Measurements from ENCODE around the gene PXT1.
"Not testable (repeated sequence)": the region's sequence is repeated elsewhere in the genome, so short reads cannot be mapped to it uniquely, and the experiment has no call there.

PXT1 gene

DNA sequence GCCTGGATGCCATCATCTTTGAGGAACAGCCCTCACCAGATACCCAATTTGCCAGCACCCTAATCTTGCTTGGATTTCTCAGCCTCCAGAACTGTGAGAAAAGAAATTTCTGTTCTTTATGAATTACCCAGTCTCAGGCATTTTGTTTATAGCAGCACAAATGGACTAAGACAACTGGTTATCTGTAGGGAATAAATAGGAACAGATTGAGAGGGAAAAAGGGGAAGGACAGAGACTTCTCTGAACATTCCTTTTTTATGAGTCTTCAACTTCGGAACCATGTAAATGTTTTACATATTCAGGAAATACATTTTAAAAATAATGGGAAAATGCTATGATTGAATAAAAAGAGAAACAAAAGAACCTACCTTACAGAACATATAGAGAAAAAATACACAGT, 21.0 kb upstream of the PXT1 start:
- DNase-seq (ENCODE audit: low read depth): peak; percentile 69
- TF ChIP-seq, protein P1, sequence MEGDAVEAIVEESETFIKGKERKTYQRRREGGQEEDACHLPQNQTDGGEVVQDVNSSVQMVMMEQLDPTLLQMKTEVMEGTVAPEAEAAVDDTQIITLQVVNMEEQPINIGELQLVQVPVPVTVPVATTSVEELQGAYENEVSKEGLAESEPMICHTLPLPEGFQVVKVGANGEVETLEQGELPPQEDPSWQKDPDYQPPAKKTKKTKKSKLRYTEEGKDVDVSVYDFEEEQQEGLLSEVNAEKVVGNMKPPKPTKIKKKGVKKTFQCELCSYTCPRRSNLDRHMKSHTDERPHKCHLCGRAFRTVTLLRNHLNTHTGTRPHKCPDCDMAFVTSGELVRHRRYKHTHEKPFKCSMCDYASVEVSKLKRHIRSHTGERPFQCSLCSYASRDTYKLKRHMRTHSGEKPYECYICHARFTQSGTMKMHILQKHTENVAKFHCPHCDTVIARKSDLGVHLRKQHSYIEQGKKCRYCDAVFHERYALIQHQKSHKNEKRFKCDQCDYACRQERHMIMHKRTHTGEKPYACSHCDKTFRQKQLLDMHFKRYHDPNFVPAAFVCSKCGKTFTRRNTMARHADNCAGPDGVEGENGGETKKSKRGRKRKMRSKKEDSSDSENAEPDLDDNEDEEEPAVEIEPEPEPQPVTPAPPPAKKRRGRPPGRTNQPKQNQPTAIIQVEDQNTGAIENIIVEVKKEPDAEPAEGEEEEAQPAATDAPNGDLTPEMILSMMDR (conservative IDR thresholded peaks at IDR 0.05; ENCODE audit: low read length): no peak
- no peak overlapping the region for H3K4me3 ChIP-seq (ENCODE audit: low read length)

DNA sequence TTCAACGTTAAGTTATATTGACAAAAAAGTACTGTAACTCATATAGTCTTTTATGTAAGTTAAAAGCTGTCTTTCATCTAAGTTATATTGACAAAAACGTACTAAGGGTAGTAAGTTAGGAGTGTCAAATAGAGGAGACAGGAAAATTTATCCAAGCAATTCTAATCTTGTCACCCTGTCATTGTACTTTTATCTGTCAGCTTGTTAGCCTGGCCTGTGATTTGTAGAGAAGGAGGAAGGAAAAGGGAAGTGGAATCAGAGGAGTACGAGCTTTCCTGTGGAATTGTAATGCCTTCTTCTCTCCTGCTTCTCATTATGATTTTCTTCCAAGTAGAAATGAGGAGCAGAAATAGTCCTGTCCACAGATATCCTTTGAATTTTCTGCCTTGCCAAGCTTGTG, 19.0 kb upstream of the PXT1 start:
- no peak for DNase-seq (ENCODE audit: low read depth)
- TF ChIP-seq, protein P1 (conservative IDR thresholded peaks at IDR 0.05; ENCODE audit: low read length): no peak
- no peak overlapping the region for H3K4me3 ChIP-seq (ENCODE audit: low read length)

DNA sequence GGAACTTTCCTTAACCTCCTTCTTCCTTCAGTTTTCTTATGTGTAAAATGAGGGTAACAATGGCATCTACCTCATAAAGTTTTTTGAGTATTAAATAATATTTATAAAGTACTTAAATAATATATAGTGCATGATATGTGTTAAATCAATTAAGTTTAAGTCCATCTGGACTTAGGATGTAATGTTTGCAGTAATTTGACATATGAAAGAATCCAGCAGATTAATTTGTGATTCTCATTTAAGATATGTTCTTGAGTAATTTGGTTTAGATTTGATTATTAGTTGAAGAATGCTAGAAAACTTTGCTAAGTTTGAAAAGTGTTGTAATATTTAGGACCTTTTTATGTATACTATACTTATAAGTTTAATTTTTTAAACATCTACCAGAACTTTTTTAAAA, 18.3 kb upstream of the PXT1 start:
- no peak overlapping the region for H3K4me3 ChIP-seq (ENCODE audit: low read length)
- no peak for DNase-seq (ENCODE audit: low read depth)
- TF ChIP-seq, protein P1 (conservative IDR thresholded peaks at IDR 0.05; ENCODE audit: low read length): no peak

DNA sequence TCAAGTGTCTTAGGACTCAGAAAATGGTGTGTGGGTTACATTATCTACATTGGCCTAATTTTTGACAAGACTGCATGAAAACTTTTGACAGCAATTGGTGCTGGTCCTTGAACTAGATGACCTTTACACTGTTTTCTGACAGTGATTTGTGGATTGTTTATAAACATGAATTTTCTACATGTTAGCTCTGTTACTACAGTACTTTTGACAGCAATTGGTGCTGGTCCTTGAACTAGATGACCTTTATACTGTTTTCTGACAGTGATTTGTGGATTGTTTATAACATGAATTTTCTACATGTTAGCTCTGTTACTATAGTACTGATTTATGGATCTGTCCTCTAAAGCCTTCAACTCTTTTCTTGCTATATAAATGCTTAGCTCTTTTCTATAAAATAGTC, 16.8 kb upstream of the PXT1 start:
- TF ChIP-seq, protein P1 (conservative IDR thresholded peaks at IDR 0.05; ENCODE audit: low read length): no peak
- H3K4me3 ChIP-seq (ENCODE audit: low read length): no peak overlapping the region
- no peak for DNase-seq (ENCODE audit: low read depth)

DNA sequence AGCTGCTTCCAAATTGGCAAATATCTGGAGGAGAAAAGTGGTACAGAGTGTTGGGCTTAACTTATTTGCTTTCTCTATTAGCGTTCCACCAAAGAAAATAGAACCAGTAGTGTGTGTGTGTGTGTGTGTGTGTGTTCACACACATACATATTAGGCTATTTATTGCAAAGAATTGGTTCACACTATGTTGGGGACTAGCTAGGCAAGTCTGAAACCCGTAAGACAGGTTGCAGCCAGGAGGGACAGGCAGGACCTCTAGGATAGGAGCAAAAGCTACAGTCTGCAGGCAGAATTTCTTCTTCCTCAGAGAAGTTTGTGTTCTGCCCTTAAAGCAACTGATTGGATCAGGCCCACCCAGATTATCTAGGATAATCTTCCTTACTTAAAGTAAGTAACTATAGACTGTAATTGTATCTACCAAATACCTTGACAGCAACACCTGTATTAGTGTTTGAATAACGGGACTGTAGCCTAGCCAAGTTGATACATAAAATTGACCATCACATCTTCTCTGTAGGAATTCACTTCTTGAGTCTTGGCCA, 12.9 kb upstream of the PXT1 start:
- TF ChIP-seq, protein P1 (conservative IDR thresholded peaks at IDR 0.05; ENCODE audit: low read length): no peak
- DNase-seq (ENCODE audit: low read depth): no peak
- H3K4me3 ChIP-seq (ENCODE audit: low read length): no peak overlapping the region

DNA sequence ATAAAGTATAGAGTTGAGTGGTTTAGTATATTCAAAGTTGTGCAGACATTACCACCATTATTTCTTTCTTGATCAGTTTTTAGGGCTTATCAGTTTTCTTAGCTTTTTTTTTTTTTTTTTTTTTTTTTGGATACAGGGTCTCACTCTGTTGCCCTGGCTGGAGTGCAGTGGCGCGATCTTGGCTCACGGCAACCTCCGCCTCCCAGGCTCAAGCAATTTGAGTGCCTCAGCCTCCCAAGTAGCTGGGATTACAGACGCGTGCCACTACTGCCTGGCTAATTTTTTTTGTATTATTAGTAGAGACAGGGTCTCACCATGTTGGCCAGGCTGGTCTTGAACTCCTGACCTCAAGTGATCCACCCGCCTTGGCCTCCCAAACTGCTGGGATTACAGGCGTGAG, 10.2 kb upstream of the PXT1 start:
- DNase-seq (ENCODE audit: low read depth): not testable (repeated sequence)

DNA sequence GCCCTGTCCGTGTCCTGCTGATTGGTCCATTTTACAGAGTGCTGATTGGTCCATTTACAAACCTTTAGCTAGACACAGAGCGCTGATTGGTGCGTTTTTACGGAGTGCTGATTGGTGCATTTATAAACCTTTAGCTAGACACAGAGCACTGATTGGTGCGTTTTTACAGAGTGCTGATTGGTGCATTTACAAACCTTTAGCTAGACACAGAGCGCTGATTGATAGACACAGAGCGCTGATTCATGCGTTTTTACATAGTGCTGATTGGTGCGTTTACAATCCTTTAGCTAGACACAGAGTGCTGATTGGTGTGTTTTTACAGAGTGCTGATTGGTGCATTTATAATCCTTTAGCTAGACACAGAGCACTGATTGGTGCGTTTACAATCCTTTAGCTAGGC, 6.5 kb upstream of the PXT1 start:
- H3K4me3 ChIP-seq (ENCODE audit: low read length); DNase-seq (ENCODE audit: low read depth): not testable (repeated sequence)

More for the DNA sequence above, 10.2 kb upstream of the PXT1 start:
- not testable (repeated sequence) for H3K4me3 ChIP-seq (ENCODE audit: low read length)

DNA sequence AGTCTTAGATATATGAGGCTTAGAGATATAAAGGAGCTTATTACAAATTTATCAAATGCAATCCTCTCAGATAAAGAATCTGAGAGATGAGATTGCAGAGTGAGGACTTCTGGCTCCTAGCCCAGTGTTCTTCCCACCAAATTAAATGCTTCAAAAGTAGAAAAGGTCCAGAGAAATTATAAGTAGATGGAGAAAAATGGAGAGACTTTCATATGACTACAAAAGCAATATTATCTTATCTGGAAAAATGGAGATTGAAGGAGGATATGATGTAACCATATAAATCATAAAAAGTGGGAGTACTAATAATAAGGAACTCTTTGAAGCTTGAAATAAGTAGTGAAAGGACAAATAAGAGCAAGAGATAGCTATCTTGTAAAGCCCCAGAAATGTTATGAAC, 3.0 kb upstream of the PXT1 start:
- no peak for DNase-seq (ENCODE audit: low read depth)
- TF ChIP-seq, protein P1 (conservative IDR thresholded peaks at IDR 0.05; ENCODE audit: low read length): no peak
- no peak overlapping the region for H3K4me3 ChIP-seq (ENCODE audit: low read length)
